Ishikawa (cell line): ENCODE measurements around the gene TMEM89.

Source experiments
- CEBPB ChIP-seq: IDR thresholded peaks from 2 replicates; pipeline ENCODE4 v1.6.1; 2012
- EGR1 ChIP-seq: IDR thresholded peaks from 2 replicates; pipeline ENCODE4 v1.6.1; 2012
- EP300 ChIP-seq: IDR thresholded peaks from 2 replicates; pipeline ENCODE4 v1.6.1; 2012; ENCODE audit warnings: borderline replicate concordance
- FOXM1 ChIP-seq: IDR thresholded peaks from 2 replicates; pipeline ENCODE4 v1.6.1; 2012; ENCODE audit warnings: low read depth, borderline replicate concordance
- MAX ChIP-seq: IDR thresholded peaks from 2 replicates; pipeline ENCODE4 v1.6.1; 2012
- RAD21 ChIP-seq: IDR thresholded peaks from 2 replicates; pipeline ENCODE4 v1.6.1; 2012; ENCODE audit warnings: low read depth
- TAF1 ChIP-seq: IDR thresholded peaks from 2 replicates; pipeline ENCODE4 v1.6.1; 2012; ENCODE audit warnings: low read depth, mild to moderate bottlenecking
- TCF12 ChIP-seq: IDR thresholded peaks from 2 replicates; pipeline ENCODE4 v1.6.1; 2012; ENCODE audit warnings: low read depth
- USF1 ChIP-seq: IDR thresholded peaks from 2 replicates; pipeline ENCODE4 v1.6.1; 2012
- YY1 ChIP-seq: IDR thresholded peaks from 2 replicates; pipeline ENCODE4 v1.6.1; 2012; ENCODE audit warnings: low read depth
- ZBTB7A ChIP-seq: IDR thresholded peaks from 2 replicates; pipeline ENCODE4 v1.6.1; 2012; ENCODE audit warnings: low read depth

- TF ChIP-seq TCF12 (no peak), EP300 (no peak), YY1 (no peak), ZBTB7A (no peak), RAD21 (no peak), FOXM1 (no peak), CEBPB (no peak), TAF1 (no peak), MAX (no peak), USF1 (no peak), EGR1 (no peak)
Observed at GRCh38 chr3:48587686-48588085, 33.9 kb downstream of the TMEM89 start.
